GM23338 (cell line): ENCODE results near the gene LLGL2. TPM values are rescaled to one million over a fixed set of nuclear protein-coding genes. Genes with fewer than 3 reads are reported as not detected.

Source experiments
- ATAC-seq: fragments of 200-7000 bp; cut with Tn5 transposase; 3 replicates; pipeline ENCODE4 v1.9.1; 2020
- DNase-seq: peaks from one replicate; pipeline ENCODE4 v3.0.0-alpha.2; 2015; ENCODE audit warnings: low spot score
- H2AFZ ChIP-seq: fragments of 200-600 bp; sonication (generic); 2 replicates; pipeline ENCODE4 v1.8.0; 2016; ENCODE audit warnings: antibody characterized with exemption, mild to moderate bottlenecking, moderate library complexity
- H3F3A ChIP-seq: fragments of 200-600 bp; sonication (generic); replicated peaks from 2 replicates; pipeline ENCODE4 v1.8.0; 2017; ENCODE audit warnings: antibody characterized with exemption, mixed run types, low read depth
- H3K27ac ChIP-seq: fragments of 200-600 bp; sonication (generic); 2 replicates; pipeline ENCODE4 v1.6.1; 2016; ENCODE audit warnings: low read depth
- H3K27me3 ChIP-seq: fragments of 200-600 bp; sonication (generic); 2 replicates; pipeline ENCODE4 v1.8.0; 2016; ENCODE audit warnings: mild to moderate bottlenecking, mixed run types, moderate library complexity; ENCODE audit not compliant: insufficient read depth
- H3K36me3 ChIP-seq: fragments of 200-600 bp; sonication (generic); 2 replicates; pipeline ENCODE4 v1.8.0; 2016; ENCODE audit warnings: mild to moderate bottlenecking; ENCODE audit not compliant: insufficient read depth
- H3K4me1 ChIP-seq: fragments of 200-600 bp; sonication (generic); 2 replicates; pipeline ENCODE4 v1.8.0; 2016; ENCODE audit warnings: mild to moderate bottlenecking, moderate library complexity; ENCODE audit not compliant: insufficient read depth
- H3K4me2 ChIP-seq: fragments of 200-600 bp; sonication (generic); 2 replicates; pipeline ENCODE4 v1.7.1; 2017; ENCODE audit warnings: mixed run types
- H3K4me3 ChIP-seq: fragments of 200-600 bp; sonication (generic); 2 replicates; pipeline ENCODE4 v1.6.1; 2016; ENCODE audit warnings: mixed run types
- H3K79me2 ChIP-seq: fragments of 200-600 bp; sonication (generic); replicated peaks from 2 replicates; pipeline ENCODE4 v1.8.0; 2017; ENCODE audit warnings: mild to moderate bottlenecking; ENCODE audit not compliant: insufficient read depth
- H3K9me2 ChIP-seq: fragments of 200-600 bp; sonication (generic); 2 replicates; pipeline ENCODE4 v1.8.0; 2017; ENCODE audit not compliant: insufficient read depth
- H4K20me1 ChIP-seq: fragments of 200-600 bp; sonication (generic); replicated peaks from 2 replicates; pipeline ENCODE4 v1.8.0; 2017; ENCODE audit warnings: mild to moderate bottlenecking; ENCODE audit not compliant: insufficient read depth
- H3K27ac Mint-ChIP-seq: 2 replicates; pipeline ENCODE4 v1.8.0; 2020; ENCODE audit warnings: inconsistent platforms, mild to moderate bottlenecking, moderate library complexity, mixed read lengths
- H3K27me3 Mint-ChIP-seq: 3 replicates; pipeline ENCODE4 v1.8.0; 2022; ENCODE audit warnings: low read depth, mild to moderate bottlenecking, moderate library complexity, mixed read lengths, inconsistent platforms; ENCODE audit not compliant: insufficient read depth, poor library complexity
- H3K36me3 Mint-ChIP-seq: 3 replicates; pipeline ENCODE4 v1.8.0; 2021; ENCODE audit warnings: low read depth, mild to moderate bottlenecking, inconsistent platforms, moderate library complexity, mixed read lengths
- H3K4me1 Mint-ChIP-seq: 3 replicates; pipeline ENCODE4 v1.8.0; 2020; ENCODE audit warnings: mild to moderate bottlenecking, inconsistent platforms, mixed read lengths
- H3K4me3 Mint-ChIP-seq: 3 replicates; pipeline ENCODE4 v1.8.0; 2021; ENCODE audit warnings: moderate library complexity, mild to moderate bottlenecking, inconsistent platforms, mixed read lengths
- H3K9me3 Mint-ChIP-seq: 3 replicates; pipeline ENCODE4 v1.8.0; 2020; ENCODE audit warnings: moderate library complexity, mild to moderate bottlenecking, inconsistent platforms, mixed read lengths
- CREB1 ChIP-seq: fragments of 250-450 bp; sonication (Bioruptor Pico); IDR thresholded peaks from 2 replicates; pipeline ENCODE4 v1.5.0; 2020; ENCODE audit warnings: low read depth, mild to moderate bottlenecking, moderate library complexity
- CTCF ChIP-seq, 2 experiments: fragments of 200-600 bp in 1 of 2; sonication (generic) in 1 of 2; conservative IDR thresholded peaks; 2 replicates each; pipeline versions ENCODE4 v1.5.1 to v1.6.1; 2016 to 2017; ENCODE audit warnings: antibody characterized with exemption in 2 of 2, low read depth in 2 of 2, mild to moderate bottlenecking in 2 of 2, moderate library complexity in 1 of 2
- EZH2 ChIP-seq: fragments of 200-600 bp; sonication (generic); IDR thresholded peaks from one replicate; pipeline ENCODE4 v1.8.0; 2017; ENCODE audit warnings: antibody characterized with exemption, mild to moderate bottlenecking, low read depth; ENCODE audit not compliant: unreplicated experiment
- EZH2phosphoT487 ChIP-seq: fragments of 200-600 bp; sonication (generic); IDR thresholded peaks from one replicate; pipeline ENCODE4 v1.8.1; 2018; ENCODE audit warnings: antibody characterized with exemption; ENCODE audit not compliant: unreplicated experiment
- JUNB ChIP-seq: IDR thresholded peaks from one replicate; pipeline ENCODE4 v1.6.1; 2016; ENCODE audit warnings: antibody characterized with exemption; ENCODE audit not compliant: unreplicated experiment
- STAT1 ChIP-seq: IDR thresholded peaks from one replicate; pipeline ENCODE4 v1.6.1; 2016; ENCODE audit warnings: antibody characterized with exemption; ENCODE audit not compliant: unreplicated experiment
- ZNF114 ChIP-seq: fragments of 250-450 bp; sonication (Bioruptor Pico); IDR thresholded peaks from 2 replicates; pipeline ENCODE4 v1.5.0; 2020; ENCODE audit warnings: mild to moderate bottlenecking, moderate library complexity
- ZNF331 ChIP-seq: fragments of 250-450 bp; sonication (Bioruptor Pico); IDR thresholded peaks from 2 replicates; pipeline ENCODE4 v1.5.0; 2020; ENCODE audit warnings: low read depth, mild to moderate bottlenecking, moderate library complexity
- polyA plus RNA-seq: library from polyadenylated mRNA; unstranded; fragments of >200 nt; fragmentation: Nextera tagmentation; extraction: Ambion mirVana; gene quantifications from 2 replicates; pipeline ENCODE4 v1.2.1, GENCODE V29; 2016
- total RNA-seq: library from RNA; depleted of rRNA; stranded (reverse); fragments of >200 nt; shearing (Covaris generic); gene quantifications from 2 replicates; pipeline ENCODE4 v1.2.3, GENCODE V29; 2014
- TF ChIP-seq, protein P1 (sequence below): fragments of 250-450 bp; sonication (Bioruptor Pico); IDR thresholded peaks from 2 replicates; pipeline ENCODE4 v1.5.0; 2020; ENCODE audit warnings: mild to moderate bottlenecking, moderate library complexity
- TF ChIP-seq, protein P2 (sequence below): IDR thresholded peaks from one replicate; pipeline ENCODE4 v1.6.1; 2018; ENCODE audit warnings: antibody characterized with exemption; ENCODE audit not compliant: unreplicated experiment

Gene LLGL2
- total and polyA plus RNA-seq, 2 experiments from 2014 or later, result 62.5 to 78.5 TPM

- TF ChIP-seq CTCF (conservative IDR thresholded peaks at IDR 0.05; ENCODE audit: low read depth in 2 of 2) (no peak), EZH2phosphoT487 (no peak), ZNF114 (CRISPR knock-in tag) (no peak), ZNF331 (CRISPR knock-in tag) (no peak), STAT1 (no peak)
Observed at GRCh38 chr17:75573540-75573957, 48.1 kb downstream of the LLGL2 start (continued).

DNA sequence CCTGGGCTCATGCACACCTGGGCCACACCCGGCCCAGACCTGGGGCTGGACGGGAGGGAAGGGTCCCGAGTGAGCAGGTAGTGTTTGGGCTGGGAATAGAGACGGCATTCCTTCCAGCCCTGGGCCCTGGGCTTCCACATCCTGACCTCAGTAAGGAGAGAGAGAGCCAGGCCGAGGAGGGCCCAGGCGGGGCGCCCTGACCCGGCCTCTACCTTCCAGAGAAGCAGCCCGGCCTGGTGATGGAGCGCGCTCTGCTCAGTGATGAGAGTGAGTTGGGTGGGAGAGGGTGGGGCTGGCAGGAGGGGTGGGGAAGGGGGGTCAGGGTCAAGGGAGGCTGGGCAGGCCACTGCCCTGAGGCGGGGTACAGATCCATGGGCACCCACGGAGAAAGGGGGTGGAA, 48.5 kb downstream of the LLGL2 start:
- Histone ChIP-seq H4K20me1 (no peaks in the 10 kb centered on the region), H3K79me2 (no peaks in the 10 kb centered on the region), H3K4me3 (no peak overlapping the region), H3F3A (no peaks in the 10 kb centered on the region), H2AFZ (no peak overlapping the region), H3K9me2 (no peaks in the 10 kb centered on the region), H3K27me3 (no peaks in the 10 kb centered on the region), H3K27ac (no peak overlapping the region), H3K4me1 (no peaks in the 10 kb centered on the region), H3K36me3 (no peaks in the 10 kb centered on the region), H3K4me2 (no peak overlapping the region)
- DNase-seq (no peak), ATAC-seq (no peak)
- Mint-ChIP-seq H3K36me3 (peaks cover 3% of the 10 kb centered on the region; the same call in 1 of the 3 replicates), H3K4me1 (peaks cover 3% of the 10 kb centered on the region; the same call in 2 of the 3 replicates), H3K27ac (no peak overlapping the region), H3K4me3 (no peak overlapping the region), H3K27me3 (peaks cover 1% of the 10 kb centered on the region), H3K9me3 (0 out of 3 replicates have a peak, but pooled peaks cover 3% of the 10 kb centered on the region)
- TF ChIP-seq, protein P1, sequence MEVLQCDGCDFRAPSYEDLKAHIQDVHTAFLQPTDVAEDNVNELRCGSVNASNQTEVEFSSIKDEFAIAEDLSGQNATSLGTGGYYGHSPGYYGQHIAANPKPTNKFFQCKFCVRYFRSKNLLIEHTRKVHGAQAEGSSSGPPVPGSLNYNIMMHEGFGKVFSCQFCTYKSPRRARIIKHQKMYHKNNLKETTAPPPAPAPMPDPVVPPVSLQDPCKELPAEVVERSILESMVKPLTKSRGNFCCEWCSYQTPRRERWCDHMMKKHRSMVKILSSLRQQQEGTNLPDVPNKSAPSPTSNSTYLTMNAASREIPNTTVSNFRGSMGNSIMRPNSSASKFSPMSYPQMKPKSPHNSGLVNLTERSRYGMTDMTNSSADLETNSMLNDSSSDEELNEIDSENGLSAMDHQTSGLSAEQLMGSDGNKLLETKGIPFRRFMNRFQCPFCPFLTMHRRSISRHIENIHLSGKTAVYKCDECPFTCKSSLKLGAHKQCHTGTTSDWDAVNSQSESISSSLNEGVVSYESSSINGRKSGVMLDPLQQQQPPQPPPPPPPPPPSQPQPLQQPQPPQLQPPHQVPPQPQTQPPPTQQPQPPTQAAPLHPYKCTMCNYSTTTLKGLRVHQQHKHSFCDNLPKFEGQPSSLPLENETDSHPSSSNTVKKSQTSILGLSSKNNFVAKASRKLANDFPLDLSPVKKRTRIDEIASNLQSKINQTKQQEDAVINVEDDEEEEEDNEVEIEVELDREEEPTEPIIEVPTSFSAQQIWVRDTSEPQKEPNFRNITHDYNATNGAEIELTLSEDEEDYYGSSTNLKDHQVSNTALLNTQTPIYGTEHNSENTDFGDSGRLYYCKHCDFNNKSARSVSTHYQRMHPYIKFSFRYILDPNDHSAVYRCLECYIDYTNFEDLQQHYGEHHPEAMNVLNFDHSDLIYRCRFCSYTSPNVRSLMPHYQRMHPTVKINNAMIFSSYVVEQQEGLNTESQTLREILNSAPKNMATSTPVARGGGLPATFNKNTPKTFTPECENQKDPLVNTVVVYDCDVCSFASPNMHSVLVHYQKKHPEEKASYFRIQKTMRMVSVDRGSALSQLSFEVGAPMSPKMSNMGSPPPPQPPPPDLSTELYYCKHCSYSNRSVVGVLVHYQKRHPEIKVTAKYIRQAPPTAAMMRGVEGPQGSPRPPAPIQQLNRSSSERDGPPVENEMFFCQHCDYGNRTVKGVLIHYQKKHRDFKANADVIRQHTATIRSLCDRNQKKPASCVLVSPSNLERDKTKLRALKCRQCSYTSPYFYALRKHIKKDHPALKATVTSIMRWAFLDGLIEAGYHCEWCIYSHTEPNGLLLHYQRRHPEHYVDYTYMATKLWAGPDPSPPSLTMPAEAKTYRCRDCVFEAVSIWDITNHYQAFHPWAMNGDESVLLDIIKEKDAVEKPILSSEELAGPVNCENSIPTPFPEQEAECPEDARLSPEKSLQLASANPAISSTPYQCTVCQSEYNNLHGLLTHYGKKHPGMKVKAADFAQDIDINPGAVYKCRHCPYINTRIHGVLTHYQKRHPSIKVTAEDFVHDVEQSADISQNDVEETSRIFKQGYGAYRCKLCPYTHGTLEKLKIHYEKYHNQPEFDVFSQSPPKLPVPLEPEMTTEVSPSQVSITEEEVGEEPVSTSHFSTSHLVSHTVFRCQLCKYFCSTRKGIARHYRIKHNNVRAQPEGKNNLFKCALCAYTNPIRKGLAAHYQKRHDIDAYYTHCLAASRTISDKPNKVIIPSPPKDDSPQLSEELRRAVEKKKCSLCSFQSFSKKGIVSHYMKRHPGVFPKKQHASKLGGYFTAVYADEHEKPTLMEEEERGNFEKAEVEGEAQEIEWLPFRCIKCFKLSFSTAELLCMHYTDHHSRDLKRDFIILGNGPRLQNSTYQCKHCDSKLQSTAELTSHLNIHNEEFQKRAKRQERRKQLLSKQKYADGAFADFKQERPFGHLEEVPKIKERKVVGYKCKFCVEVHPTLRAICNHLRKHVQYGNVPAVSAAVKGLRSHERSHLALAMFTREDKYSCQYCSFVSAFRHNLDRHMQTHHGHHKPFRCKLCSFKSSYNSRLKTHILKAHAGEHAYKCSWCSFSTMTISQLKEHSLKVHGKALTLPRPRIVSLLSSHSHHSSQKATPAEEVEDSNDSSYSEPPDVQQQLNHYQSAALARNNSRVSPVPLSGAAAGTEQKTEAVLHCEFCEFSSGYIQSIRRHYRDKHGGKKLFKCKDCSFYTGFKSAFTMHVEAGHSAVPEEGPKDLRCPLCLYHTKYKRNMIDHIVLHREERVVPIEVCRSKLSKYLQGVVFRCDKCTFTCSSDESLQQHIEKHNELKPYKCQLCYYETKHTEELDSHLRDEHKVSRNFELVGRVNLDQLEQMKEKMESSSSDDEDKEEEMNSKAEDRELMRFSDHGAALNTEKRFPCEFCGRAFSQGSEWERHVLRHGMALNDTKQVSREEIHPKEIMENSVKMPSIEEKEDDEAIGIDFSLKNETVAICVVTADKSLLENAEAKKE (CRISPR knock-in tag), result no peak
- TF ChIP-seq CREB1, result no peak
- no peak for TF ChIP-seq ZNF114 (CRISPR knock-in tag)
- no peak for TF ChIP-seq STAT1
- no peak for TF ChIP-seq EZH2
- no peak for TF ChIP-seq JUNB
- TF ChIP-seq, protein P2, sequence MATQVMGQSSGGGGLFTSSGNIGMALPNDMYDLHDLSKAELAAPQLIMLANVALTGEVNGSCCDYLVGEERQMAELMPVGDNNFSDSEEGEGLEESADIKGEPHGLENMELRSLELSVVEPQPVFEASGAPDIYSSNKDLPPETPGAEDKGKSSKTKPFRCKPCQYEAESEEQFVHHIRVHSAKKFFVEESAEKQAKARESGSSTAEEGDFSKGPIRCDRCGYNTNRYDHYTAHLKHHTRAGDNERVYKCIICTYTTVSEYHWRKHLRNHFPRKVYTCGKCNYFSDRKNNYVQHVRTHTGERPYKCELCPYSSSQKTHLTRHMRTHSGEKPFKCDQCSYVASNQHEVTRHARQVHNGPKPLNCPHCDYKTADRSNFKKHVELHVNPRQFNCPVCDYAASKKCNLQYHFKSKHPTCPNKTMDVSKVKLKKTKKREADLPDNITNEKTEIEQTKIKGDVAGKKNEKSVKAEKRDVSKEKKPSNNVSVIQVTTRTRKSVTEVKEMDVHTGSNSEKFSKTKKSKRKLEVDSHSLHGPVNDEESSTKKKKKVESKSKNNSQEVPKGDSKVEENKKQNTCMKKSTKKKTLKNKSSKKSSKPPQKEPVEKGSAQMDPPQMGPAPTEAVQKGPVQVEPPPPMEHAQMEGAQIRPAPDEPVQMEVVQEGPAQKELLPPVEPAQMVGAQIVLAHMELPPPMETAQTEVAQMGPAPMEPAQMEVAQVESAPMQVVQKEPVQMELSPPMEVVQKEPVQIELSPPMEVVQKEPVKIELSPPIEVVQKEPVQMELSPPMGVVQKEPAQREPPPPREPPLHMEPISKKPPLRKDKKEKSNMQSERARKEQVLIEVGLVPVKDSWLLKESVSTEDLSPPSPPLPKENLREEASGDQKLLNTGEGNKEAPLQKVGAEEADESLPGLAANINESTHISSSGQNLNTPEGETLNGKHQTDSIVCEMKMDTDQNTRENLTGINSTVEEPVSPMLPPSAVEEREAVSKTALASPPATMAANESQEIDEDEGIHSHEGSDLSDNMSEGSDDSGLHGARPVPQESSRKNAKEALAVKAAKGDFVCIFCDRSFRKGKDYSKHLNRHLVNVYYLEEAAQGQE, result no peak
- no peak for TF ChIP-seq ZNF331 (CRISPR knock-in tag)
- no peak for TF ChIP-seq CTCF (conservative IDR thresholded peaks at IDR 0.05; ENCODE audit: low read depth in 2 of 2)
